ENCODE measurements around the gene PCDHA3. TPM values are rescaled to one million over a fixed set of nuclear protein-coding genes. Genes with fewer than 3 reads are reported as not detected.
"Not testable (repeated sequence)": the region's sequence is repeated elsewhere in the genome, so short reads cannot be mapped to it uniquely, and the experiment has no call there.

PCDHA3 gene
- total RNA-seq, 1 donor: 0.36 TPM

GRCh38 chr5:140823475-140823874 lies 22.6 kb downstream of the PCDHA3 start:
- Histone ChIP-seq H3K27ac (ENCODE audit: low read depth, low read length) (no peak overlapping the region), H4K20me1 (ENCODE audit: insufficient read depth, low read length) (no peaks in the 10 kb centered on the region), H3K79me2 (ENCODE audit: insufficient read depth, low read length) (no peaks in the 10 kb centered on the region), H2AFZ (ENCODE audit: low read length) (no peak overlapping the region), H3K4me2 (ENCODE audit: insufficient read depth, low read length) (no peak overlapping the region), H3K4me1 (ENCODE audit: insufficient read depth, low read length) (no peaks in the 10 kb centered on the region), H3K4me3 (ENCODE audit: insufficient read depth, low read length) (no peak overlapping the region), H3K9me3 (ENCODE audit: low read depth, low read length) (no peaks in the 10 kb centered on the region), H3K36me3 (ENCODE audit: insufficient read depth, low read length) (no peaks in the 10 kb centered on the region), H3K27me3 (ENCODE audit: insufficient read depth, low read length) (no peaks in the 10 kb centered on the region)
- DNase-seq (ENCODE audit: insufficient read length, low spot score, missing footprints): no peak
- no peak for TF ChIP-seq CTCF (IDR thresholded peaks at IDR 0.05; ENCODE audit: extremely low read depth, low read depth, low read length)

GRCh38 chr5:140827704-140828361 lies 27.0 kb downstream of the PCDHA3 start, which contains the start of gene PCDHA6:
Gene PCDHA6, plus strand, starts transcription at chr5:140827960. Its CDS starts 132 bp downstream, at chr5:140828092.
- DNase-seq (ENCODE audit: insufficient read length, low spot score, missing footprints): no peak
- Histone ChIP-seq H3K36me3 (ENCODE audit: insufficient read depth, low read length) (no peaks in the 10 kb centered on the region), H3K27ac (ENCODE audit: low read depth, low read length) (no peak within 1 kb of the TSS), H3K4me2 (ENCODE audit: insufficient read depth, low read length) (no peak within 1 kb of the TSS), H4K20me1 (ENCODE audit: insufficient read depth, low read length) (no peaks in the 10 kb centered on the region), H3K4me1 (ENCODE audit: insufficient read depth, low read length) (no peaks in the 10 kb centered on the region), H3K4me3 (ENCODE audit: insufficient read depth, low read length) (peak within 1 kb of the TSS; percentile 41), H3K79me2 (ENCODE audit: insufficient read depth, low read length) (no peaks in the 10 kb centered on the region), H3K9me3 (ENCODE audit: low read depth, low read length) (no peaks in the 10 kb centered on the region), H3K27me3 (ENCODE audit: insufficient read depth, low read length) (no peaks in the 10 kb centered on the region), H2AFZ (ENCODE audit: low read length) (no peak within 1 kb of the TSS)
- no peak for TF ChIP-seq CTCF (IDR thresholded peaks at IDR 0.05; ENCODE audit: extremely low read depth, low read depth, low read length)

GRCh38 chr5:140828362-140828737 lies 27.5 kb downstream of the PCDHA3 start:
- Histone ChIP-seq H3K4me2 (ENCODE audit: insufficient read depth, low read length) (no peak overlapping the region), H3K79me2 (ENCODE audit: insufficient read depth, low read length) (no peaks in the 10 kb centered on the region), H2AFZ (ENCODE audit: low read length) (no peak overlapping the region), H3K9me3 (ENCODE audit: low read depth, low read length) (no peaks in the 10 kb centered on the region), H3K27ac (ENCODE audit: low read depth, low read length) (no peak overlapping the region), H4K20me1 (ENCODE audit: insufficient read depth, low read length) (no peaks in the 10 kb centered on the region), H3K27me3 (ENCODE audit: insufficient read depth, low read length) (no peaks in the 10 kb centered on the region), H3K4me3 (ENCODE audit: insufficient read depth, low read length) (peak overlapping the region; percentile 41), H3K36me3 (ENCODE audit: insufficient read depth, low read length) (no peaks in the 10 kb centered on the region), H3K4me1 (ENCODE audit: insufficient read depth, low read length) (no peaks in the 10 kb centered on the region)
- no peak for TF ChIP-seq CTCF (IDR thresholded peaks at IDR 0.05; ENCODE audit: extremely low read depth, low read depth, low read length)
- DNase-seq (ENCODE audit: insufficient read length, low spot score, missing footprints): no peak

GRCh38 chr5:140829511-140830501 lies 28.9 kb downstream of the PCDHA3 start:
- not testable (repeated sequence) for H3K79me2 ChIP-seq (ENCODE audit: insufficient read depth, low read length); DNase-seq (ENCODE audit: insufficient read length, low spot score, missing footprints); H3K9me3 ChIP-seq (ENCODE audit: low read depth, low read length); H3K27me3 ChIP-seq (ENCODE audit: insufficient read depth, low read length); H3K27ac ChIP-seq (ENCODE audit: low read depth, low read length); H3K4me3 ChIP-seq (ENCODE audit: insufficient read depth, low read length); H3K36me3 ChIP-seq (ENCODE audit: insufficient read depth, low read length); H2AFZ ChIP-seq (ENCODE audit: low read length); H3K4me1 ChIP-seq (ENCODE audit: insufficient read depth, low read length); H3K4me2 ChIP-seq (ENCODE audit: insufficient read depth, low read length); H4K20me1 ChIP-seq (ENCODE audit: insufficient read depth, low read length)

All from osteoblast (primary cell).